Chondrocyte (in vitro differentiated cells): ENCODE results near the gene PMP22. TPM values are rescaled to one million over a fixed set of nuclear protein-coding genes. Genes with fewer than 3 reads are reported as not detected.

Experiments used
- DNase-seq: peaks from one replicate; pipeline ENCODE4 v3.0.0; 2021; ENCODE audit warnings: mixed read lengths, low spot score
- H3K27ac Mint-ChIP-seq: one replicate; pipeline ENCODE4 v1.8.0; 2021; ENCODE audit warnings: mild to moderate bottlenecking, moderate library complexity, mixed read lengths; ENCODE audit not compliant: unreplicated experiment
- H3K27me3 Mint-ChIP-seq: 2 replicates; pipeline ENCODE4 v1.8.0; 2021; ENCODE audit warnings: low read depth, mixed read lengths
- H3K36me3 Mint-ChIP-seq: 2 replicates; pipeline ENCODE4 v1.8.0; 2021; ENCODE audit warnings: low read depth, mixed read lengths
- H3K4me1 Mint-ChIP-seq: 2 replicates; pipeline ENCODE4 v1.8.0; 2021; ENCODE audit warnings: low read depth, mild to moderate bottlenecking, mixed read lengths
- H3K4me3 Mint-ChIP-seq: one replicate; pipeline ENCODE4 v1.8.0; 2021; ENCODE audit warnings: mild to moderate bottlenecking, moderate library complexity, mixed read lengths; ENCODE audit not compliant: unreplicated experiment
- H3K9me3 Mint-ChIP-seq: 2 replicates; pipeline ENCODE4 v1.8.0; 2021; ENCODE audit warnings: low read depth, mixed read lengths
- total RNA-seq: library from RNA; stranded (reverse); gene quantifications from 3 replicates; pipeline ENCODE4 v1.2.1, GENCODE V29; 2021
- TF ChIP-seq, protein P1 (sequence below): fragments of 200-600 bp; sonication (generic); IDR thresholded peaks from 2 replicates; pipeline ENCODE4 v1.5.0; 2021; ENCODE audit warnings: antibody characterized with exemption, mild to moderate bottlenecking, moderate library complexity

PMP22 gene
- total RNA-seq, 1 donor from 2014 or later: 152 TPM

- Mint-ChIP-seq H3K4me3 (no peak overlapping the region), H3K27me3 (no peaks in the 10 kb centered on the region), H3K27ac (peak overlapping the region; percentile 64), H3K4me1 (peaks cover 53% of the 10 kb centered on the region), H3K36me3 (peaks cover 40% of the 10 kb centered on the region), H3K9me3 (no peaks in the 10 kb centered on the region)
- DNase-seq: no peak
- TF ChIP-seq, protein P1, sequence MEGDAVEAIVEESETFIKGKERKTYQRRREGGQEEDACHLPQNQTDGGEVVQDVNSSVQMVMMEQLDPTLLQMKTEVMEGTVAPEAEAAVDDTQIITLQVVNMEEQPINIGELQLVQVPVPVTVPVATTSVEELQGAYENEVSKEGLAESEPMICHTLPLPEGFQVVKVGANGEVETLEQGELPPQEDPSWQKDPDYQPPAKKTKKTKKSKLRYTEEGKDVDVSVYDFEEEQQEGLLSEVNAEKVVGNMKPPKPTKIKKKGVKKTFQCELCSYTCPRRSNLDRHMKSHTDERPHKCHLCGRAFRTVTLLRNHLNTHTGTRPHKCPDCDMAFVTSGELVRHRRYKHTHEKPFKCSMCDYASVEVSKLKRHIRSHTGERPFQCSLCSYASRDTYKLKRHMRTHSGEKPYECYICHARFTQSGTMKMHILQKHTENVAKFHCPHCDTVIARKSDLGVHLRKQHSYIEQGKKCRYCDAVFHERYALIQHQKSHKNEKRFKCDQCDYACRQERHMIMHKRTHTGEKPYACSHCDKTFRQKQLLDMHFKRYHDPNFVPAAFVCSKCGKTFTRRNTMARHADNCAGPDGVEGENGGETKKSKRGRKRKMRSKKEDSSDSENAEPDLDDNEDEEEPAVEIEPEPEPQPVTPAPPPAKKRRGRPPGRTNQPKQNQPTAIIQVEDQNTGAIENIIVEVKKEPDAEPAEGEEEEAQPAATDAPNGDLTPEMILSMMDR: no peak
These were observed 8.4 kb downstream of the PMP22 start for GRCh38 chr17:15256689-15257088.

DNA sequence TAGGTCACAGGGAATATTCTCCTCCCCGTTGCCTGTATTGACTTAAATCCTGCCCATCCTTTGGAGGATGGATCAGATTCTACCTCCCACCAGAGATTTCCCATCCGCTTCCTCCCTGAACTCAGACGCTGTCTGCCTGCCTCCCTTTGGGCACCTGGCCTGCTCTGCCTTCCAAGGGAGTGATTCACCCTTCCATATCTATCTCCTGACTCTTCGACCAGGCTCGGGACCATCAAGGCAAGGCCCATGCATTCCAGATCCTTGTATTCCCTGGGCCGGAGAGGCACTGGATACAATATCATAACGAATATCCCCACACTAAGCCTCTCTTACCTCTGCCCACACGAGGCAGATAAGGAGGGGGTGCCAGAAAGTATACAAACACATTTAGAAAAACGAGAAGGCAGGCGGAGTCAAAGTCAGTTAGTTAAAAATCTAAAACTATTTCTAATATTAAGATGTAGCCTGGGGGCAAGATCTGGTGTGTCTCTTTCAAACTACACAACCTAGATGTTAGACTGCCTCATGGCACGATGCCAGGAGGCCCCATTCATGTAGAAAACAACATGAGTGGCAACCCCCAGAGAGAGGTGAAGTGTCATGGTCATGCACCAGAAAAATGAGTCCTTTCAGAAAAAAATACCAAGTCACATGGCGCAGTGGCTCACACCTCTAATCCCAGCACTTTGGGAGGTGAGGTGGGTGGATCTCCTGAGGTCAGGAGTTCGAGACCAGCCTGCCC, 9.2 kb downstream of the PMP22 start:
- Mint-ChIP-seq H3K9me3 (no peaks in the 10 kb centered on the region), H3K4me1 (peaks cover 53% of the 10 kb centered on the region), H3K27me3 (no peaks in the 10 kb centered on the region), H3K4me3 (no peak overlapping the region), H3K27ac (peak overlapping the region; percentile 42), H3K36me3 (peaks cover 40% of the 10 kb centered on the region)
- TF ChIP-seq, protein P1: no peak
- DNase-seq: no peak

DNA sequence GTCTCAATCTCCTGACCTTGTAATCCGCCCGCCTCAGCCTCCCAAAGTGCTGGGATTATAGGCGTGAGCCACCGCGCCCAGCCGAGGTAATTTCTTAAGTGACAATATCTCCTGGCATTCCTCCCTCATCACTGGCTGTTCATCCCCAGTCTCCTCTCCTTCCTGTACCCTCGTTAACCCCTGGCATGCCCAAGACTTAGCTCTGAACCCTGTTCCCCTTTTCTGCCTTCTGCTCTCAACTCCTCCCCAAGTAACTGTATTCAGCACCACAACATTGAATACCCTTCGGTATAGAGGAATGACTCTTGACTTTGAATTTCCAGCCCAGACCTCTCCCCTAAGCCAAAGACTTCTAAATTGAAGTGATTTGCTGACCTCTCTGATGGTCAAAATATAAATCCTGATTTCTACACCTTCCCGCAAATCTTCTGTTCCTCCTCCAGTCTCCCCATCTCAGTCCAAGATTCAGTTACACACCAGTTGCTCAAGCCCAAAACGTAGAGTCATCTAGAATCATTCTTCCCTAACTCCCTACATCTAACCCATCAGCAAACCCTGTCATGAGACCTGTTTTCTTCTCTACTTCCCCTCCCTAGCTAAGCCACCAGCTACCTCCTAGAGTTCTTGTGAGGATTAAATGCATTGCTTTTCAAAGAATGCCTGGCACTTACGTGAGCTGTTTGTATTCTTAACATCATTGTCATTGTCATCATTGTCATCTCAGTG, 14.8 kb downstream of the PMP22 start:
- Mint-ChIP-seq H3K27ac (no peak overlapping the region), H3K4me3 (no peak overlapping the region), H3K36me3 (peaks cover 26% of the 10 kb centered on the region), H3K4me1 (peaks cover 31% of the 10 kb centered on the region), H3K27me3 (no peaks in the 10 kb centered on the region), H3K9me3 (no peaks in the 10 kb centered on the region)
- TF ChIP-seq, protein P1: no peak
- DNase-seq: no peak

DNA sequence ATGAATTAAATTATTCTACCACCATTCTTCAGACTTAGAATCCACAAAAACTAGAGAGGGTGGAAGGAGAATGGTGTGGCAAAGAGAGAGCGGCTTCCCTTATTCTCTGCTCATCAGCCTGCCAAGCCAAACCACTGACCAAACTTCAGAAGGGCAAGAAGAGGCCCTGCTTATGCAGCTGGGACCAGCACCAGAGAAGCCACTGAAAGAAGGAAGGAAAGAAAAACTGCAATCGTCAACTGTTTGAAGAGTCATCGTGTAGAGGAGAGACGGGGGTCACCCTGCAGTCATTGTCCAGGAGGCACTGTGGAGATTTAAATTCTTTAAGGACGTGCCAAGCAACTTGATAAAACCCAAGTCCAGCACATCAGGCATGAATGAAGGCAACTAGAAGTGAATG, 15.6 kb downstream of the PMP22 start:
- no peak for DNase-seq
- Mint-ChIP-seq H3K9me3 (no peaks in the 10 kb centered on the region), H3K36me3 (peaks cover 25% of the 10 kb centered on the region), H3K27ac (no peak overlapping the region), H3K4me3 (no peak overlapping the region), H3K4me1 (peaks cover 31% of the 10 kb centered on the region), H3K27me3 (no peaks in the 10 kb centered on the region)
- TF ChIP-seq, protein P1: no peak

DNA sequence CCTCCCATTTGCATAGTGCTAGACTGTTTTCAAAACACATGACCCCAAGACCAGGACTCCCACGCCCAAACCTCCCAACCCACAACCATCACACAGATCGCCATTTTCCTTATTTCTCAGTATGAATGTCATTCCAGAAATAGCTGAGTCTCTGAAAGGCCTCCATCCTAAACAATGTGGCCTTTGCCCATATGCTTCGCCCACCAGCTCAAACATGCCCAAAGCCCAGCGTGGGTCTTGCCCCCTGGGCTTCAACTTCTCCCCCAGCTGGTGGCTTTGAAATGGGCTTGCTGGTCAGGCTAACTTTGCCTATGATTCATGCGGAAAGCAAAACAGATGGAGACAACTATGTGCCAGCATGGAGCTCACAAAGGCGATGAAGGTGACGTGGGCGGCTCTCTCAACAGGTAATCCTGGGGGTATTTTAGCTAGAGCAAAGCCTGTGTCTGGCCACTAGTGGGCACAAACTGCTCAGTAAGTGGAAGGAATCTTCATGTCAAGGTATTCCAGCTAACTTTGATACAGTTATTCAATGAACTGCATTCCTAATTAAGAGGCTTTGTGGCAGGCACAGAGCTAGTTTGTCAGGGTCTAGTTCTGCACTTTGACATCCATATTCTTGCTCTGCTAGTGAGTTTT, 17.1 kb downstream of the PMP22 start:
- TF ChIP-seq, protein P1: peak; percentile 72
- Mint-ChIP-seq H3K36me3 (peaks cover 15% of the 10 kb centered on the region), H3K9me3 (peaks cover 4% of the 10 kb centered on the region), H3K4me3 (no peak overlapping the region), H3K4me1 (peaks cover 24% of the 10 kb centered on the region), H3K27me3 (no peaks in the 10 kb centered on the region), H3K27ac (peak overlapping the region; percentile 43)
- no peak for DNase-seq
